GM15510 (cell line): ENCODE data around the gene TANC1.

Source experiments
- POLR2A ChIP-seq: IDR thresholded peaks from 3 replicates; pipeline ENCODE4 v1.6.1; 2011; ENCODE audit warnings: borderline replicate concordance; ENCODE audit not compliant: insufficient read length; ENCODE audit errors: extremely low read depth

TANC1 gene

GRCh38 chr2:159073256-159073655 is 104.8 kb downstream of the TANC1 start:
- TF ChIP-seq POLR2A = no peak

GRCh38 chr2:159074605-159075004 is 106.2 kb downstream of the TANC1 start:
- TF ChIP-seq POLR2A = no peak

- TF ChIP-seq POLR2A = no peak
Observed at GRCh38 chr2:159075727-159076126, 107.3 kb downstream of the TANC1 start.

- TF ChIP-seq POLR2A = no peak
Observed at GRCh38 chr2:159076241-159076640, 107.8 kb downstream of the TANC1 start.

- no peak for TF ChIP-seq POLR2A
Observed at GRCh38 chr2:159077869-159078268, 109.4 kb downstream of the TANC1 start.

GRCh38 chr2:159078443-159078842 is 110.0 kb downstream of the TANC1 start:
- no peak for TF ChIP-seq POLR2A

GRCh38 chr2:159080641-159081040 is 112.2 kb downstream of the TANC1 start:
- no peak for TF ChIP-seq POLR2A

- no peak for TF ChIP-seq POLR2A
Observed at GRCh38 chr2:159082119-159082518, 113.7 kb downstream of the TANC1 start.

- TF ChIP-seq POLR2A = no peak
Observed at GRCh38 chr2:159084384-159085370, 116.2 kb downstream of the TANC1 start.

- TF ChIP-seq POLR2A = no peak
Observed at GRCh38 chr2:159086342-159086741, 117.9 kb downstream of the TANC1 start.

GRCh38 chr2:159086826-159087225 is 118.4 kb downstream of the TANC1 start:
- no peak for TF ChIP-seq POLR2A

- TF ChIP-seq POLR2A = no peak
Observed at GRCh38 chr2:159088906-159089305, 120.5 kb downstream of the TANC1 start.

- no peak for TF ChIP-seq POLR2A
Observed at GRCh38 chr2:159089543-159089942, 121.1 kb downstream of the TANC1 start.

GRCh38 chr2:159090514-159091201 is 122.2 kb downstream of the TANC1 start:
- no peak for TF ChIP-seq POLR2A

- no peak for TF ChIP-seq POLR2A
Observed at GRCh38 chr2:159091381-159091780, 122.9 kb downstream of the TANC1 start.
